ENCODE measurements around the gene FREY1. TPM values are rescaled to one million over a fixed set of nuclear protein-coding genes. Genes with fewer than 3 reads are reported as not detected.

FREY1 gene
- total and polyA plus RNA-seq, 2 donors (not counting 1 experiment from before 2014, with no cell fraction given), result 0.82 to 6.6 TPM

DNA sequence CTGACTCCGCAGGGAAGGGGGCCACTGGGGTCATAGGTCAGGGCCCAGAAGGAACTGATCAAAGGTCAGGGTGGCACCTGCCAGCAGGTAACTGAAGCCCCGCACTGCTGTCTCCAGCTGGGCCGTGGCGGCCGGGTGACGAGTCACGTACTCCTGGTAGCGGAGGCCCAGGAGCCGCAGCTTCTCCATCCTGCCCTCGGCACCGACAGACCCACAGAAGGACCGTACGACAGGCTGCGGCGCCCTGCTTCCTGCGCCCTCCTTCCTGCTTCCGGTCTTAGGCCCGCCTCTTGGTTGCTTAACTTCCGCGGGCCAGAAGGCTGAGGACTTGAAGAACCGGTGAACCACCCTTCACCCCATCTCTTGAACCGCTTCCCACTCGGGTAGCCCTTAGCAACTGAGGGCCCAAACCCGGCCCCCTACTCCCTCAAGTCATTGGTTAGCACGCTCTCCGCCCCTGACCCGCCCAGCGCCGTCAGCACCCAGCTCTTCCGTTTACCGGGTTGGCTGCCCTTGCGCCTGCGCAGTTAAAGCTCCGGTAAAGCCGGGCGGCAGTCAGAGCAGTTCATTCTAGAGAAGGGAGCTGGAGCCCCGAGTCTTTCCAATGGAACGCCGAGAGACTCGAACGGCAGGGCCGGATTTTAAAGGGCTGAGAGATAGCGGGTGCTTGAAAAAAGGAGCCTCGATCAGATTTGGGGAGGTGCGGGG is 10.7 kb upstream of the FREY1 start, which contains the start of gene PEX16:
Gene PEX16 (minus strand): TSS at position 255 of the 708 bp plus-strand sequence. CDS start 66 bp downstream, at position 189.
- Histone ChIP-seq H3K36me3 (replicated peaks in 1 of 2; ENCODE audit: control extremely low read depth in 1 of 2, control insufficient read depth in 1 of 2, extremely low read depth in 1 of 2, insufficient read depth in 2 of 2, low read length in 1 of 2) (peaks cover 2 to 28% of the 10 kb centered on the region in 2 experiments), H3K4me2 (replicated peaks; ENCODE audit: low read depth, low read length, poor library complexity, severe bottlenecking) (peak within 1 kb of the TSS; percentile 98), H3K4me1 (ENCODE audit: control insufficient read depth in 2 of 2, insufficient read depth in 2 of 2, low read length in 2 of 2) (peaks cover 44 to 57% of the 10 kb centered on the region in 2 donors), H2AFZ (ENCODE audit: insufficient read depth, low read depth, low read length, poor library complexity, severe bottlenecking) (peak within 1 kb of the TSS; percentile 80), H3K27ac (ENCODE audit: low read length in 2 of 2) (peak within 1 kb of the TSS; percentile 88 to 95), H3K79me2 (ENCODE audit: control insufficient read depth, insufficient read depth, low read length) (peaks cover 48% of the 10 kb centered on the region), H3K9ac (ENCODE audit: low read length) (peak within 1 kb of the TSS; percentile 97), H3K27me3 (replicated peaks in 1 of 4; ENCODE audit: control extremely low read depth in 1 of 4, control insufficient read depth in 3 of 4, insufficient read depth in 4 of 4, low read length in 3 of 4) (no peaks in the 10 kb centered on the region), H3K4me3 (ENCODE audit: control extremely low read depth in 1 of 5, extremely low read depth in 1 of 5, insufficient read depth in 1 of 5, low read depth in 2 of 5, low read length in 4 of 5) (peak within 1 kb of the TSS; percentile 86 to 99 (median 90)), H3K9me3 (ENCODE audit: control extremely low read depth in 1 of 3, control insufficient read depth in 2 of 3, insufficient read depth in 1 of 3, low read length in 2 of 3) (no peaks in the 10 kb centered on the region), H4K20me1 (ENCODE audit: control insufficient read depth, insufficient read depth, low read length, poor library complexity, severe bottlenecking) (peaks cover 54% of the 10 kb centered on the region)
- peak; percentile 83 for ATAC-seq (ENCODE audit: low read depth)
- Mint-ChIP-seq H3K4me3 (peak within 1 kb of the TSS; percentile 92), H3K9me3 (ENCODE audit: insufficient read depth) (no peaks in the 10 kb centered on the region), H3K27ac (peak within 1 kb of the TSS; percentile 94), H3K4me1 (peaks cover 64% of the 10 kb centered on the region), H3K27me3 (no peaks in the 10 kb centered on the region)
- DNase-seq, result peak; percentile 99
- intact Hi-C loops (cut with micrococcal nuclease), result loop anchor here (1.0 to 10.0 kb wide), 10 partner anchors 13 to 1353 kb away; partner anchors contain the start of genes ATG13, CD82, CRY2 and DGKZ
- ChIA-PET POLR2A (interaction anchor here (0.9 to 9.1 kb wide), 5 partner anchors 9 to 112 kb away, joined by 4 to 162 read pairs (median 6); partner anchors contain the start of gene CRY2), CTCF (interaction anchor here (0.9 to 9.6 kb wide), 12 partner anchors 9 to 146 kb away, joined by 3 to 98 read pairs (median 4); partner anchors contain the start of gene CRY2)
- TF ChIP-seq, protein P1, sequence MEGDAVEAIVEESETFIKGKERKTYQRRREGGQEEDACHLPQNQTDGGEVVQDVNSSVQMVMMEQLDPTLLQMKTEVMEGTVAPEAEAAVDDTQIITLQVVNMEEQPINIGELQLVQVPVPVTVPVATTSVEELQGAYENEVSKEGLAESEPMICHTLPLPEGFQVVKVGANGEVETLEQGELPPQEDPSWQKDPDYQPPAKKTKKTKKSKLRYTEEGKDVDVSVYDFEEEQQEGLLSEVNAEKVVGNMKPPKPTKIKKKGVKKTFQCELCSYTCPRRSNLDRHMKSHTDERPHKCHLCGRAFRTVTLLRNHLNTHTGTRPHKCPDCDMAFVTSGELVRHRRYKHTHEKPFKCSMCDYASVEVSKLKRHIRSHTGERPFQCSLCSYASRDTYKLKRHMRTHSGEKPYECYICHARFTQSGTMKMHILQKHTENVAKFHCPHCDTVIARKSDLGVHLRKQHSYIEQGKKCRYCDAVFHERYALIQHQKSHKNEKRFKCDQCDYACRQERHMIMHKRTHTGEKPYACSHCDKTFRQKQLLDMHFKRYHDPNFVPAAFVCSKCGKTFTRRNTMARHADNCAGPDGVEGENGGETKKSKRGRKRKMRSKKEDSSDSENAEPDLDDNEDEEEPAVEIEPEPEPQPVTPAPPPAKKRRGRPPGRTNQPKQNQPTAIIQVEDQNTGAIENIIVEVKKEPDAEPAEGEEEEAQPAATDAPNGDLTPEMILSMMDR (IDR thresholded peaks at IDR 0.05), result no peak
- no peak for TF ChIP-seq EZH2 (IDR thresholded peaks at IDR 0.05; ENCODE audit: borderline replicate concordance, insufficient read depth, low read depth, low read length, poor library complexity, severe bottlenecking)
- under 1% methylated on average over 43 of the region's 45 CpGs for WGBS (ENCODE audit: insufficient coverage)

Data from B cell (primary cell).